Naive thymus-derived CD8-positive, alpha-beta T cell (primary cell): ENCODE results near the gene PYGO1. TPM values are rescaled to one million over a fixed set of nuclear protein-coding genes. Genes with fewer than 3 reads are reported as not detected.

Source experiments
- ATAC-seq, 2 donors: fragments of 150-1000 bp; cut with Tn5 transposase in 1 of 2; sonication (Bioruptor Pico), chemical (Tn5 transposase) in 1 of 2; 1 replicate in 1 of 2; 2 replicates in 1 of 2; pipeline ENCODE4 v1.10.0; 2021; ENCODE audit warnings: mild to moderate bottlenecking in 2 of 2, moderate library complexity in 2 of 2
- POLR2A ChIA-PET: fragments of 350-600 bp; sonication (Branson Sonifier 250); formaldehyde crosslinking; loops from one replicate; lab custom pipeline; 2021; ENCODE audit warnings: antibody characterized with exemption; lab: Charles Lee
- DNase-seq, 10 donors: peaks; one replicate each; pipeline versions ENCODE4 v3.0.0 to v3.0.0-alpha.2; 2020 to 2022
- H3K27ac Mint-ChIP-seq, 10 donors: one replicate each; pipeline ENCODE4 v1.8.0; 2020 to 2022; ENCODE audit warnings: mild to moderate bottlenecking in 10 of 10, mixed read lengths in 10 of 10, moderate library complexity in 4 of 10, inconsistent platforms in 1 of 10
- H3K27me3 Mint-ChIP-seq, 5 donors: one replicate each; pipeline ENCODE4 v1.8.0; 2021 to 2022; ENCODE audit warnings: mixed read lengths in 5 of 5
- H3K36me3 Mint-ChIP-seq, 3 donors: one replicate each; pipeline ENCODE4 v1.8.0; 2020 to 2022; ENCODE audit warnings: mixed read lengths in 3 of 3, mild to moderate bottlenecking in 2 of 3, inconsistent platforms in 1 of 3
- H3K4me1 Mint-ChIP-seq, 4 donors: one replicate each; pipeline ENCODE4 v1.8.0; 2021 to 2022; ENCODE audit warnings: mixed read lengths in 4 of 4
- H3K4me3 Mint-ChIP-seq, 10 donors: one replicate each; pipeline ENCODE4 v1.8.0; 2020 to 2022; ENCODE audit warnings: mild to moderate bottlenecking in 10 of 10, mixed read lengths in 10 of 10, moderate library complexity in 6 of 10, inconsistent platforms in 1 of 10
- H3K9me3 Mint-ChIP-seq, 9 donors: one replicate each; pipeline ENCODE4 v1.8.0; 2020 to 2022; ENCODE audit warnings: mixed read lengths in 9 of 9, mild to moderate bottlenecking in 3 of 9, inconsistent platforms in 1 of 9, moderate library complexity in 1 of 9
- polyA plus RNA-seq, 3 donors: library from polyadenylated mRNA; unstranded; fragments of 300-500 nt; fragmentation: Illumina TruSeq; gene quantifications; one replicate each; pipeline ENCODE4 v1.2.3, GENCODE V29; 2021
- total RNA-seq, 8 experiments: library from RNA in 2 of 8; stranded (reverse) in 2 of 8; gene quantifications; one replicate each; pipeline ENCODE4 v1.2.3 and lab custom pipeline; 2021 to 2026

Gene PYGO1, protein sequence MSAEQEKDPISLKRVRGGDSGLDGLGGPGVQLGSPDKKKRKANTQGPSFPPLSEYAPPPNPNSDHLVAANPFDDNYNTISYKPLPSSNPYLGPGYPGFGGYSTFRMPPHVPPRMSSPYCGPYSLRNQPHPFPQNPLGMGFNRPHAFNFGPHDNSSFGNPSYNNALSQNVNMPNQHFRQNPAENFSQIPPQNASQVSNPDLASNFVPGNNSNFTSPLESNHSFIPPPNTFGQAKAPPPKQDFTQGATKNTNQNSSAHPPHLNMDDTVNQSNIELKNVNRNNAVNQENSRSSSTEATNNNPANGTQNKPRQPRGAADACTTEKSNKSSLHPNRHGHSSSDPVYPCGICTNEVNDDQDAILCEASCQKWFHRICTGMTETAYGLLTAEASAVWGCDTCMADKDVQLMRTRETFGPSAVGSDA
- not detected for total RNA-seq
- not detected for polyA plus RNA-seq
- 0 to 0.25 (median 0.12) reads per million in 6 experiments for total RNA-seq (lab: John Stamatoyannopoulos, UW)

DNA sequence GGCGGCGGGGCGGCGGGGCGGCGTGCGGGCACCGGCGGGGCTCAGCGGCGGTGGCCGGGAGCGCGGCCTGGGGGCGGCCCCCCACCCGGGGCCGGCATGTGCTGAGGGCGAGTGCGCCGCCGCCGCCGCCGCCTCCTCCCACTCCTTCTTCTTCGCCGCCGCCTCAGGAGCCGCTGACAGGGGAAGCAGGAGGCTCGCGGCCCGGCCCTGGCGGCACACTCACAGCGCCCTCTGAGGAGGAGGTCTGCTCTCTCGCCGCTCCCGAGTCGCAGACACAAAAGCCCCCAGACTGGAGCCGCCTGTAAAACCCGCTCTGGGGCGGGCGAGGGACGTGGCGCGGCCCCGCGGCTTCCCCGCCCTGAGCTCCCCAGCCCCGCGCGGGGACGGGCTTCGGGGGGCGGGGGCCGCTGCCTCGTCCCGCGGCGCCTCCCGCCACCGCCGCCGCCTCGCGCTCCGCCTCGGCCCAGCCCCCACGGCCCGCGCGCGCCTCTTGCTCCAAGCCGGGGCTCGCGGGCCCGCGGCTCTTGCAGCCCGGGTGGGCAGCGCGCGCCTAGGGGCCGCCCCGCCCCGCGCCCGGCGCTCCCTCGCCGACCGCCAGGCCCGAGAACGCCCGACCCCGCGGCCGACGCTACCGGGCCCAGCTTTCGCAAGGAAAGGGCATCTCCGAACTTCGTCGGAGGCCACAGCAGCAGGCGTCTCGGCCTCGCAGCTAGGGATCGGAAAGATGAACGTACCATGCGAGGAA lies at the start of gene PYGO1:
Gene PYGO1, minus strand, starts transcription at position 276 of the 745 bp plus-strand sequence. CDS start 462 bp downstream, outside the sequence.
- H3K36me3 Mint-ChIP-seq: peaks cover 0 to 2% (median 0%) of the 10 kb centered on the region in 3 donors

DNA sequence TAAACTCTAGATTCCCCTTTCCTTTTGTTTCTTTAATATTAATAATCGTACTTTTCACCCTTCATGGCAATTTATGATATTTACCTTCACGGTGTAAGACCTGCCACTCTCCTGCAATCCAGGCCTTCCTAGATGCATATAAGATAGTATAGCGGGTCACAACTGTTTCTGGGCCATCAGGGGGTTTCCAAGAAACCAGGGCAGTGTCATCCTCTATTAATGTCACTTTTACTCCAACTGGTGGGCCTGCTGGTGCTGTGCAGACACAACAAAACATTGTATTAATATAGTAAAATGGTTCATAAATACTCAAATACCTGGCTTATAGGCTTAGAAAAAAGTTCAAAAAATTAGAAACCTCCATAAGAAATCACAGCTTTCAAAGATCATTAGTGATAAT lies 48.9 kb upstream of the PYGO1 start:
- H3K27me3 Mint-ChIP-seq: peaks cover 0 to 13% (median 3%) of the 10 kb centered on the region in 5 donors
- POLR2A ChIA-PET: no interaction called here
- H3K36me3 Mint-ChIP-seq: no peaks in the 10 kb centered on the region
- DNase-seq (no peak), ATAC-seq (no peak)
- no peaks in the 10 kb centered on the region for H3K4me1 Mint-ChIP-seq
- H3K27ac Mint-ChIP-seq: no peak overlapping the region
- H3K4me3 Mint-ChIP-seq: no peak overlapping the region
- H3K9me3 Mint-ChIP-seq: no peaks in the 10 kb centered on the region

More for the DNA sequence above, at the start of gene PYGO1:
- Mint-ChIP-seq H3K27me3 (peaks cover 19 to 54% (median 34%) of the 10 kb centered on the region in 5 donors), H3K4me3 (peak within 1 kb of the TSS; percentile 60 to 86 (median 76)), H3K4me1 (peaks cover 1 to 5% (median 3%) of the 10 kb centered on the region in 4 donors), H3K27ac (peak within 1 kb of the TSS in 2 of 10 donors; percentile 50 to 72), H3K9me3 (peaks cover 0 to 5% (median 0%) of the 10 kb centered on the region in 9 donors)
- POLR2A ChIA-PET: no interaction called here
- DNase-seq: peak in 7 of 10 donors; percentile 5 to 65 (median 19)
- ATAC-seq: peak; percentile 67 to 76

DNA sequence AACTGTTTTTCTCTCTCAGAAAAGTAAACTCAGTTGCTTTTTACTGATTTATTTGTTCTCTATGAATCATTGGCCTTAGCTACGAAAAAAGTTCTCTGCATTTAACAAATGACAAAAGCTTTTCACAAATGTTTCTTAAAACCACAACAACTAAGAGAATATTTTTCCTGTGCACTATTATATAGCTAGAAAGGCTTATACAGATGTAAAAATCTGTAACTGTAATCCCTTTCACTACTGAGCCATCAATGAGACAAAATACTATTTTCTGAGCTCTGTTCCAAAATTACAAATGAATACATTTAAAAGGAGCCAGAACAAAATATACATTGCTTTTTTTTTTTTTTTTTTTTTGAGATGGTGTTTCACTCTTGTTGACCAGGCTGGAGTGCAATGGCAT lies 45.6 kb upstream of the PYGO1 start:
- no peak overlapping the region for H3K27ac Mint-ChIP-seq
- no peaks in the 10 kb centered on the region for H3K4me1 Mint-ChIP-seq
- POLR2A ChIA-PET: no interaction called here
- no peak overlapping the region for H3K4me3 Mint-ChIP-seq
- H3K36me3 Mint-ChIP-seq: no peaks in the 10 kb centered on the region
- H3K9me3 Mint-ChIP-seq: no peaks in the 10 kb centered on the region
- DNase-seq (no peak), ATAC-seq (no peak)
- H3K27me3 Mint-ChIP-seq: peaks cover 0 to 16% (median 3%) of the 10 kb centered on the region in 5 donors

DNA sequence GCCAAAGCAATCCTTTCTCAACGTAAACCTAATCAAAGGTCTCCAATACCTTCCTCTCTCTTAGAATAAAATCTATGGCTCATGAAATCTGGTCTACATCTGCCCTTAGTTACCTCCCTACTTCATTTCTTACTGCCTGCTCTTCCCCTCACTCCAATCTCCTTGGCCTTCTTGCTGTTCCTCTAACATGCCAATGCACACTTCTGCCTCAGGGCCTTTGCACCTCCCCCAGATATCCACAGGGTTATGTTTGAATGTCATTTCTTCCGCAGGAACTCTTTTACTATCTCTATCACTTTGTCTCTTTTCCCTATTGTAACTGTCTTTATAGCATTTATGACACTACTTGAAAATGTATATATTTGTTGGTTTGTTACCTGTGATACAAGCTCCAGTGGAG lies 44.3 kb upstream of the PYGO1 start:
- POLR2A ChIA-PET: no interaction called here
- Mint-ChIP-seq H3K4me1 (no peaks in the 10 kb centered on the region), H3K36me3 (no peaks in the 10 kb centered on the region), H3K4me3 (no peak overlapping the region), H3K9me3 (no peaks in the 10 kb centered on the region), H3K27ac (no peak overlapping the region), H3K27me3 (peaks cover 2 to 20% (median 4%) of the 10 kb centered on the region in 5 donors)
- ATAC-seq (no peak), DNase-seq (no peak)

DNA sequence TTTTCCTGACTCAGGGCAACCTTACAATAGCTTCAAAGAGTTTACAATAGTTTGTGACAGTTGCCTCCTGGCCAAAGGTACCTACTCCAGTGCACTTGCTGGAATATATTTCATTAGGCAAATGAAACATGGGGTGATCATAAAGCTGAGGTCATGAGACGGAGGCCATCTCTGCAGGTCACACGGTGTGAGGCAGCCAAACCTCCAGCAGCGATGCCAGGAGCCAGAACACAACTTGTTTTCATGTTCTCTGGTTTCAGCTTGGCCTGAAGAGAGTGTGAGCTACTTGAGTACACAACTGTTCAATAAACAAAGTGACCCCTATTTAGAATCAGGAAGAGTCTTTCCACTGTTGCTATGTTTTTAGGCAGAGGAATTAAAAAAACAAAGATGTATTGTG lies 42.7 kb upstream of the PYGO1 start:
- POLR2A ChIA-PET: no interaction called here
- DNase-seq (no peak), ATAC-seq (no peak)
- peaks cover 0 to 15% (median 2%) of the 10 kb centered on the region in 5 donors for H3K27me3 Mint-ChIP-seq
- no peaks in the 10 kb centered on the region for H3K36me3 Mint-ChIP-seq
- H3K4me3 Mint-ChIP-seq: no peak overlapping the region
- H3K4me1 Mint-ChIP-seq: no peaks in the 10 kb centered on the region
- no peak overlapping the region for H3K27ac Mint-ChIP-seq
- no peaks in the 10 kb centered on the region for H3K9me3 Mint-ChIP-seq

DNA sequence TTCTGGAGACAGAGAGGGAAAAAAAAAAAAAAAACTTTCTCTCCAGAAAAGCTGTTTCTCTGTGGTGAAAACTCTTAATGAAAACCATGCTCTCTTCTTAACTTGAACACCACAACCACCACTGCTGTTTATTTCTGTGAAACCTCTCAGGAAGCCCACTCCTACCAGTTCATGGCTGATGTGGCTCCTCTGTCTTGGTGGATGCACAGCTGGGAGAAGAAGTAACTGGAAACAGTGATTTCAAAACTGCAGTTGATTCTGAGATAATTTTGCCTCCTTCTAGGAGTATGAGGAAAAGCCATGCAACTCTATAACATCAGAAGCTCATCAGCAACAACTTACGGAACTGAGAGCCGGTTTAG lies 40.2 kb upstream of the PYGO1 start:
- Mint-ChIP-seq H3K4me1 (no peaks in the 10 kb centered on the region), H3K4me3 (no peak overlapping the region), H3K27ac (no peak overlapping the region), H3K36me3 (no peaks in the 10 kb centered on the region), H3K27me3 (peaks cover 0 to 12% (median 2%) of the 10 kb centered on the region in 5 donors), H3K9me3 (no peaks in the 10 kb centered on the region)
- POLR2A ChIA-PET: no interaction called here
- no peak for DNase-seq
- no peak for ATAC-seq

DNA sequence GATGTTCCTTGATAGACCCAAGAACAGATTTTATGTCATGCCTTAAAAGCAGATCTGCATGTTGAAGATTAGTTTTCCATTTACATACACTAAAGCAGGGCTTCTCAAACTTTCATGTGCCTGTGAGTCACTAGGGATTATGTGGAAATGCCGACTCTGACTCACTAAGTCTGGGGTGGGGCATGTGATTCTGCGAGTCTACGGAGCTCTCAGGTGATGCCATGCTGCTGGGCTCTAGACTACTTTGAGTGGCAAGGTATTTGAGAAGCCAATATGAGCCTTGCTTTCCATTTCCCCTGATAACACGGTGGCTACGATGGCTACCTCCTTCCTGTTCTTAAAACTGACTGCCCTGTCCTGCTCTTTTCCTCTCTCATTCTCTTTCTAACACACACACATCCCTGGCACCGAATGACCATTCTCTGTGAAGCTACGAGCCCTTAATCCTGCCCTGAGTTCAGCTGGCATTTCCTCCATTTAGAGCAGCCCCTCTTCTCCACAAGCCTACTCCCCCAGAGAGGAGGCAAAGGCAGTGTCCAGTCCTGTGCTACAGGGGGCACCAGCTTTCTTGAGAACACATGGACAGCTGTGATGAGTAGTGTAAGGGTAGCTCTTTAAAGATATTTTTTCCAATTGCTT lies 39.7 kb upstream of the PYGO1 start:
- POLR2A ChIA-PET: no interaction called here
- Mint-ChIP-seq H3K4me3 (no peak overlapping the region), H3K27me3 (peaks cover 0 to 12% (median 2%) of the 10 kb centered on the region in 5 donors), H3K4me1 (no peaks in the 10 kb centered on the region), H3K36me3 (no peaks in the 10 kb centered on the region), H3K27ac (no peak overlapping the region), H3K9me3 (no peaks in the 10 kb centered on the region)
- ATAC-seq (no peak), DNase-seq (no peak)

DNA sequence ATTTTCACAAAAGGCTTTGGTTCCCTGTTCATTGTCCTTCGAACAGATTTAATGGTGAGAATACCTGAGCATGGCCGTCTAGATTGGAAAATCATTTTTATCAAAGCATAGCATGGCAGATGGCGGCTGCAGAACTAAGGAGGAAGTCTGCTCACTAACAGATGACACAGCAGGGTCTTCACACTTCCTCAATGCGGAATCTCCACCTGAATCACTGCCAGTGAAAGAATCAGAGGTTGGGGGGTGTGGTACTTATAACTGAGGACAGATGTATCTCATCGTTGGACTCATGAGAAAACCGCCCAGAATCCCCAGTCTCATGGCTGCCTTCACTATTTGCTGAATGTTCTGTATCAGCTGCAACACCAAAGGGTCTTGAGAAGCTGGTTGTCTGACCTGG lies 31.6 kb upstream of the PYGO1 start:
- no peaks in the 10 kb centered on the region for H3K36me3 Mint-ChIP-seq
- H3K4me1 Mint-ChIP-seq: no peaks in the 10 kb centered on the region
- DNase-seq (no peak), ATAC-seq (no peak)
- peaks cover 8 to 27% (median 13%) of the 10 kb centered on the region in 5 donors for H3K27me3 Mint-ChIP-seq
- POLR2A ChIA-PET: no interaction called here
- no peak overlapping the region for H3K27ac Mint-ChIP-seq
- H3K4me3 Mint-ChIP-seq: no peak overlapping the region
- H3K9me3 Mint-ChIP-seq: no peaks in the 10 kb centered on the region

DNA sequence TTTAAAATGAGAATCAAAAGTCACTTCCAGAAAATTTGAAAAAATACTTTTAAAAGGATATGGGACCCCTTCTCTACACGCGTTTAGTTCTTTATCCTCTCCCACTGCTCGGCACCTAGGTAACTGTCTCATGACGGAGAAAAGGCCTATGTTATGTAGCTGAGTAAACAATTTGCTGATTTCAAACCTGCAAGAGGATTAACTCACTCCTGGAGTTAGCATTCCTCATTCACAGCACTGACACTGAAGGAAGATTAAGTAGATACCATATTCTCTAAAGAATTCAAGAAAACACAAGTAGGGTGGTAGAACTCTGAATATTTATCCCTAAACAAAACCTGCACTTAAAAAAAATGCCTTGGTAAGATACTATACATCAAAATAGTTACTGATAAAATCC lies 30.2 kb upstream of the PYGO1 start:
- no peak for DNase-seq
- Mint-ChIP-seq H3K36me3 (no peaks in the 10 kb centered on the region), H3K27ac (no peak overlapping the region), H3K4me3 (no peak overlapping the region), H3K27me3 (peaks cover 14 to 41% (median 21%) of the 10 kb centered on the region in 5 donors), H3K4me1 (no peaks in the 10 kb centered on the region), H3K9me3 (no peaks in the 10 kb centered on the region)
- POLR2A ChIA-PET: no interaction called here
- ATAC-seq: no peak

DNA sequence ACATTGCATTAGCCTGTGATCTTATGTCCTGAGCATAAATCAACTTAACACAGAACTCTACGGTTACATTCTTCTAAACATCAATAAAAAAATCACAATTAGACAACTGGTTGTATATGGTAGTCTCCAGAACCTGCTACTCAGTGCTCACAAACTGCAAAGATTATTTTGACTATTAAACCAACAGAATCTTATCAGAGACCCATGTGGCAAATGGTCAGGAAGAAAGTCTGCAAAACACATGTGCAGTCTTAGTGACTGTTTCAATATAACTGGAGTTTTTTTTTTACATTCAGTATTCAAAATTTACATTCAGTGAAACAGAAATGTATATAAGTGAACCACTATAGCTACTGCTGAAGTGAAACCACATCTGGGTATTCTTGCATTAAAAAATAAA lies 27.3 kb upstream of the PYGO1 start:
- Mint-ChIP-seq H3K4me3 (no peak overlapping the region), H3K9me3 (no peaks in the 10 kb centered on the region), H3K36me3 (no peaks in the 10 kb centered on the region), H3K27me3 (peaks cover 15 to 54% (median 25%) of the 10 kb centered on the region in 5 donors), H3K27ac (no peak overlapping the region), H3K4me1 (no peaks in the 10 kb centered on the region)
- no peak for DNase-seq
- POLR2A ChIA-PET: no interaction called here
- no peak for ATAC-seq

DNA sequence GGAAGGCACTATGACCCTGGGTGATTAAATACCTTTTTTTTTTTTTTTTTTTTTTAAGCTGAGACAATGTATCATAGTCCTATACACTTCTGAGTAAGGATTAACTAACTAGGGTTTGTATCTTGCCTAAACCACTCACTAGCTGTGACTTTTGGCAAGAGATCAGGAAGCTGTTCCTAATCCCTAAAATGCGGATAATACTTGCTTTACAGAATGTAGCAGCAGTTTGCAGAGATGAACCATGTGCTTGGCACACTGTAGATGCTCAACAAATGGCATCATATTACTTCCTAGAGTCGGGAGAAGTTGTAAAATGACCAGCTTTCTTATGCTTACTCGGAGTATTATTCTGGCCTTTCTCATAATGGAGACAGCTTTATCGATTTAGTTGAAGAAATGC lies 25.6 kb upstream of the PYGO1 start:
- POLR2A ChIA-PET: no interaction called here
- Mint-ChIP-seq H3K36me3 (no peaks in the 10 kb centered on the region), H3K4me1 (no peaks in the 10 kb centered on the region), H3K27me3 (peaks cover 16 to 51% (median 24%) of the 10 kb centered on the region in 5 donors), H3K9me3 (peaks cover 0 to 6% (median 2%) of the 10 kb centered on the region in 9 donors), H3K27ac (no peak overlapping the region), H3K4me3 (no peak overlapping the region)
- no peak for DNase-seq
- no peak for ATAC-seq

DNA sequence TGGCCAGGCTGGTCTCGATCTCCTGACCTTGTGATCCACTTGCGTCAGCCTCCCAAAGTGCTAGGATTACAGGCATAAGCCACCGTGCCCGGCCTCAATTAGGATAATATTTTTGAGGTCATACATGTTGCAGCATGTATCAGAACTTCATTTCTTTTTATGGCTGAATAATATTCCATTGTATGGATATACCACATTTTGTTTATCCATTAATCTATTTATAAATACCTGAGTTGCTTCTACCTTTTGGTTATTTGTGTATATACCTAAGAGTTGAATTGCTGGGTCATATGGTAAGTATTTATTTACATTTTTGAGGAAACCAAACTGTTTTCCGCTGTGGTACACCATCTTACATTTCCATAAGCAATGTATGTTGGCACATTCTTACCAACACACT lies 18.1 kb upstream of the PYGO1 start:
- no peak for DNase-seq
- H3K9me3 Mint-ChIP-seq: peaks cover 0 to 34% (median 9%) of the 10 kb centered on the region in 9 donors
- no peaks in the 10 kb centered on the region for H3K4me1 Mint-ChIP-seq
- H3K36me3 Mint-ChIP-seq: peaks cover 0 to 11% (median 0%) of the 10 kb centered on the region in 3 donors
- H3K4me3 Mint-ChIP-seq: no peak overlapping the region
- no peak overlapping the region for H3K27ac Mint-ChIP-seq
- ATAC-seq: no peak
- POLR2A ChIA-PET: no interaction called here
- H3K27me3 Mint-ChIP-seq: peaks cover 2 to 28% (median 9%) of the 10 kb centered on the region in 5 donors

DNA sequence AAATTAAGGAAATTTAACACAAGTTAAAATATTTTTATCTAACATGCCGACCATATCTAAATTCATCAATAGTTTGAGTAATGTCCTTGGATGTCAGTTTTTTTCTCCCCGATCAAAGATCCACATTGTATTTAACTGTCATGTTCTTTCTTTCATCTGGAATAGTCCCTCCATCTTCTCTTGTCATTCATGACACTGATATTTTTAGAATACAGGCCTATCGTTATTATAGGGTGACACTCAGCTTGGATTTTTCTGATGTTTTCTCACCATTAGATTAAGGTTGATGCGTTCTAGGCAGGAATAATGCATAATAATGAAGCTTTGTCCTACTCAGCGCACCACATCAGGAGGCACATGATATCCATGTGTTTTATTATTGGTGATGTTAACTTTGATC lies 13.2 kb upstream of the PYGO1 start:
- POLR2A ChIA-PET: no interaction called here
- H3K4me1 Mint-ChIP-seq: no peaks in the 10 kb centered on the region
- H3K4me3 Mint-ChIP-seq: no peak overlapping the region
- ATAC-seq (no peak), DNase-seq (no peak)
- peaks cover 0 to 13% (median 2%) of the 10 kb centered on the region in 9 donors for H3K9me3 Mint-ChIP-seq
- peaks cover 2 to 28% (median 10%) of the 10 kb centered on the region in 5 donors for H3K27me3 Mint-ChIP-seq
- H3K36me3 Mint-ChIP-seq: peaks cover 0 to 6% (median 0%) of the 10 kb centered on the region in 3 donors
- no peak overlapping the region for H3K27ac Mint-ChIP-seq
